ENCODE results near the gene STRA6.
A peak's percentile ranks its signal among the peaks of the same experiment; 100 is the strongest.

- TF ChIP-seq CTCF (IDR thresholded peaks at IDR 0.05; ENCODE audit: control extremely low read depth in 1 of 3, insufficient read depth in 1 of 3, low read depth in 1 of 3, low read length in 3 of 3) (no peak), POLR2A (IDR thresholded peaks at IDR 0.05; ENCODE audit: control extremely low read depth in 1 of 2, low read depth in 2 of 2, low read length in 2 of 2) (no peak), BRCA1 (IDR thresholded peaks at IDR 0.05; ENCODE audit: low read depth, low read length) (no peak), TEAD4 (IDR thresholded peaks at IDR 0.05; ENCODE audit: low read depth, low read length) (no peak), CHD2 (IDR thresholded peaks at IDR 0.05; ENCODE audit: low read length) (no peak), MAFK (IDR thresholded peaks at IDR 0.05; ENCODE audit: low read depth, low read length) (no peak; the same call in 1 of the 2 replicates), ZNF274 (IDR thresholded peaks at IDR 0.05; ENCODE audit: borderline replicate concordance, extremely low read depth, low read length) (no peak), EP300 (IDR thresholded peaks at IDR 0.05; ENCODE audit: borderline replicate concordance in 1 of 2, low read depth in 2 of 2, low read length in 2 of 2) (no peak), MAX (IDR thresholded peaks at IDR 0.05) (peak; percentile 78; the same call in 1 of the 2 replicates), RFX5 (IDR thresholded peaks at IDR 0.05; ENCODE audit: borderline replicate concordance, low read depth, low read length) (no peak), EZH2 (IDR thresholded peaks at IDR 0.05; ENCODE audit: low read depth, low read length, severe bottlenecking) (peak; percentile 84), SP1 (IDR thresholded peaks at IDR 0.05; ENCODE audit: low read depth, low read length) (no peak), SRF (IDR thresholded peaks at IDR 0.05; ENCODE audit: low read depth, low read length) (no peak)
These were observed 69.6 kb downstream of the STRA6 start for GRCh38 chr15:74132681-74133651.

Measured in H1 (cell line).